GM23248 (cell line): ENCODE data around the gene RAB23.

Experiments used
- EZH2 ChIP-seq: fragments of 200-600 bp; sonication (generic); IDR thresholded peaks from 2 replicates; pipeline ENCODE4 v1.6.1; 2018; ENCODE audit warnings: antibody characterized with exemption, mild to moderate bottlenecking; ENCODE audit not compliant: insufficient read depth, poor library complexity, severe bottlenecking
- EZH2phosphoT487 ChIP-seq: fragments of 200-600 bp; sonication (generic); IDR thresholded peaks from 2 replicates; pipeline ENCODE4 v1.6.1; 2018; ENCODE audit warnings: antibody characterized with exemption, moderate library complexity, mild to moderate bottlenecking, low read depth; ENCODE audit not compliant: insufficient read depth

GRCh38 chr6:57210060-57210459, 12.0 kb downstream of the RAB23 start:
- TF ChIP-seq EZH2 (no peak), EZH2phosphoT487 (no peak)
